ENCODE results near the gene FBP2.

- TF ChIP-seq CTCF (conservative IDR thresholded peaks at IDR 0.05 in 1 of 2, IDR thresholded peaks at IDR 0.05 in 1 of 2; ENCODE audit: low read depth in 1 of 2, low read length in 2 of 2), result no peak
- TF ChIP-seq EZH2 (IDR thresholded peaks at IDR 0.05; ENCODE audit: low read length, missing control alignments), result no peak
Observed at GRCh38 chr9:94514722-94515121, 78.9 kb downstream of the FBP2 start.
